Keratinocyte (primary cell): ENCODE measurements around the gene GDPD2. TPM values are rescaled to one million over a fixed set of nuclear protein-coding genes. Genes with fewer than 3 reads are reported as not detected.
A peak's percentile ranks its signal among the peaks of the same experiment; 100 is the strongest.

ENCODE experiments used
- DNase-seq: peaks from one replicate; pipeline ENCODE4 v3.0.0-alpha.2; 2011; ENCODE audit warnings: low read depth, missing footprints, low spot score
- FAIRE-seq: peaks from 2 replicates; lab custom pipeline; 2011; peaks lifted over from hg19 to GRCh38; lab: Jason Lieb, UNC
- H2AFZ ChIP-seq: 2 replicates; pipeline ENCODE4 v1.6.0; 2012; ENCODE audit warnings: low read length, control low read depth, inconsistent platforms; ENCODE audit not compliant: control insufficient read depth
- H3K27ac ChIP-seq: 2 replicates; pipeline ENCODE4 v1.5.1; 2011; ENCODE audit warnings: low read length; ENCODE audit not compliant: control insufficient read depth, insufficient read depth
- H3K27me3 ChIP-seq: 3 replicates; pipeline ENCODE4 v1.6.0; 2011; ENCODE audit warnings: low read length; ENCODE audit not compliant: control insufficient read depth, insufficient read depth; ENCODE audit errors: extremely low read depth
- H3K36me3 ChIP-seq, 2 experiments: 2 replicates in 1 of 2; 3 replicates in 1 of 2; pipeline ENCODE4 v1.5.1; 2011; ENCODE audit warnings: low read length in 2 of 2, mild to moderate bottlenecking in 1 of 2; ENCODE audit not compliant: control insufficient read depth in 2 of 2, insufficient read depth in 2 of 2; ENCODE audit errors: extremely low read depth in 1 of 2
- H3K4me1 ChIP-seq: 3 replicates; pipeline ENCODE4 v1.5.1; 2011; ENCODE audit warnings: low read length; ENCODE audit not compliant: control insufficient read depth, insufficient read depth; ENCODE audit errors: extremely low read depth
- H3K4me2 ChIP-seq: 3 replicates; pipeline ENCODE4 v1.6.0; 2011; ENCODE audit warnings: low read depth, low read length; ENCODE audit not compliant: control insufficient read depth, insufficient read depth; ENCODE audit errors: extremely low read depth
- H3K4me3 ChIP-seq, 3 experiments: fragments of 200-600 bp in 1 of 3; sonication (generic) in 1 of 3; 2 replicates in 2 of 3; 3 replicates in 1 of 3; pipeline ENCODE4 v1.5.1; 2011 to 2016; ENCODE audit warnings: low read length in 3 of 3, mild to moderate bottlenecking in 3 of 3, control low read depth in 2 of 3, inconsistent platforms in 1 of 3, low read depth in 1 of 3, mixed read lengths in 1 of 3, mixed run types in 1 of 3, moderate library complexity in 1 of 3; ENCODE audit not compliant: control insufficient read depth in 2 of 3, insufficient read depth in 2 of 3; ENCODE audit errors: extremely low read depth in 1 of 3
- H3K79me2 ChIP-seq: 2 replicates; pipeline ENCODE4 v1.6.0; 2012; ENCODE audit warnings: low read length; ENCODE audit not compliant: control insufficient read depth, insufficient read depth
- H3K9ac ChIP-seq: 3 replicates; pipeline ENCODE4 v1.6.0; 2011; ENCODE audit warnings: low read length; ENCODE audit not compliant: control insufficient read depth, insufficient read depth; ENCODE audit errors: extremely low read depth
- H3K9me1 ChIP-seq: 3 replicates; pipeline ENCODE4 v1.6.0; 2011; ENCODE audit warnings: low read length; ENCODE audit not compliant: control insufficient read depth, insufficient read depth; ENCODE audit errors: extremely low read depth
- H3K9me3 ChIP-seq: 2 replicates; pipeline ENCODE4 v1.5.1; 2012; ENCODE audit warnings: low read depth, low read length; ENCODE audit not compliant: control insufficient read depth
- H4K20me1 ChIP-seq: 3 replicates; pipeline ENCODE4 v1.6.0; 2011; ENCODE audit warnings: low read length; ENCODE audit not compliant: control insufficient read depth, insufficient read depth; ENCODE audit errors: extremely low read depth
- EZH2 ChIP-seq: IDR thresholded peaks from one replicate; pipeline ENCODE4 v1.6.1; 2012; ENCODE audit warnings: inconsistent platforms, mild to moderate bottlenecking, low read length, moderate library complexity
- dilution Hi-C: fragments of 300-500 bp; cut with MboI; formaldehyde crosslinking; loops from one replicate; pipeline ENCODE4 v1.7.0; 2020; ENCODE audit warnings: low sequenced_read_pairs; ENCODE audit not compliant: extremely low pct_ligation_motif_present
- polyA plus RNA-seq, 5 experiments: library from polyadenylated mRNA; depleted of rRNA in 3 of 5; stranded (reverse) in 3 of 5; stranded (forward) in 1 of 5; unstranded in 1 of 5; fragments of >200 nt; gene quantifications; 1 replicate in 1 of 5; 2 replicates in 3 of 5; 3 replicates in 1 of 5; pipeline versions ENCODE4 v1.2.1 to v1.2.3, GENCODE V29; 2011 to 2012; ENCODE audit warnings: missing spikeins in 2 of 5, low read depth in 1 of 5, low replicate concordance in 1 of 5
- TF ChIP-seq, protein P1 (sequence below), 3 experiments: IDR thresholded peaks in 1 of 3; conservative IDR thresholded peaks in 1 of 3; optimal IDR thresholded peaks in 1 of 3; 2 replicates in 2 of 3; 3 replicates in 1 of 3; pipeline versions ENCODE3 to v1.5.1; 2011; ENCODE audit warnings: low read length in 3 of 3, mild to moderate bottlenecking in 3 of 3, moderate library complexity in 2 of 3, control low read depth in 1 of 3, inconsistent platforms in 1 of 3; ENCODE audit not compliant: insufficient read depth in 2 of 3; ENCODE audit errors: extremely low read depth in 1 of 3

The GDPD2 gene
- polyA plus RNA-seq, 1 donor (not counting 4 experiments of a cell fraction or from before 2014, with no cell fraction given): 7.2 TPM

DNA sequence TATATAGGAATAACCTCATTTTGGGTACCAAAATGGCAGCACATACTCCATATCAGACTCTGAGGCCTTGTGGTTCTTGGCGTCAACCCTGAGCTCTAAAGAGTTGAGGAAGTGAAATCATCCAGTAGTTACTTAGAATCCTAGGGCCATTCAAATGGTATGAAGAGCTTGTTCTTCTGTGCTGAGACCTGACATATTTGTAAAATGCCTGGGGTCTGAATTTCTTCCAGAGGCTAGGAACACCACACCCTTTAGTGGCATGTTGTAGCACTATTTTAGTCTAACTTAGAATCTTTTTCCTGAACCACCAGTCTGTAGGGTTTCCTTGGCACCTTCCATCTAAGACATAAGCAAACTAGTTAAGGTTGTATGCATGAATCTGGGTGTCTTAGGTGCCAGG, 18.1 kb upstream of the GDPD2 start:
- H4K20me1 ChIP-seq: no peaks in the 10 kb centered on the region
- TF ChIP-seq, protein P1, sequence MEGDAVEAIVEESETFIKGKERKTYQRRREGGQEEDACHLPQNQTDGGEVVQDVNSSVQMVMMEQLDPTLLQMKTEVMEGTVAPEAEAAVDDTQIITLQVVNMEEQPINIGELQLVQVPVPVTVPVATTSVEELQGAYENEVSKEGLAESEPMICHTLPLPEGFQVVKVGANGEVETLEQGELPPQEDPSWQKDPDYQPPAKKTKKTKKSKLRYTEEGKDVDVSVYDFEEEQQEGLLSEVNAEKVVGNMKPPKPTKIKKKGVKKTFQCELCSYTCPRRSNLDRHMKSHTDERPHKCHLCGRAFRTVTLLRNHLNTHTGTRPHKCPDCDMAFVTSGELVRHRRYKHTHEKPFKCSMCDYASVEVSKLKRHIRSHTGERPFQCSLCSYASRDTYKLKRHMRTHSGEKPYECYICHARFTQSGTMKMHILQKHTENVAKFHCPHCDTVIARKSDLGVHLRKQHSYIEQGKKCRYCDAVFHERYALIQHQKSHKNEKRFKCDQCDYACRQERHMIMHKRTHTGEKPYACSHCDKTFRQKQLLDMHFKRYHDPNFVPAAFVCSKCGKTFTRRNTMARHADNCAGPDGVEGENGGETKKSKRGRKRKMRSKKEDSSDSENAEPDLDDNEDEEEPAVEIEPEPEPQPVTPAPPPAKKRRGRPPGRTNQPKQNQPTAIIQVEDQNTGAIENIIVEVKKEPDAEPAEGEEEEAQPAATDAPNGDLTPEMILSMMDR (optimal IDR thresholded peaks at IDR 0.05 in 1 of 3, IDR thresholded peaks at IDR 0.05 in 1 of 3, conservative IDR thresholded peaks at IDR 0.05 in 1 of 3; ENCODE audit: extremely low read depth in 1 of 3, insufficient read depth in 2 of 3, low read length in 3 of 3): no peak
- TF ChIP-seq EZH2: no peak
- H3K4me3 ChIP-seq: no peak overlapping the region
- H3K9me3 ChIP-seq: no peaks in the 10 kb centered on the region
- H3K9me1 ChIP-seq: no peaks in the 10 kb centered on the region
- DNase-seq: no peak
- H3K9ac ChIP-seq: no peak overlapping the region
- H3K4me2 ChIP-seq: no peak overlapping the region
- dilution Hi-C loops: no loop called here
- no peaks in the 10 kb centered on the region for H3K79me2 ChIP-seq
- H3K36me3 ChIP-seq: no peaks in the 10 kb centered on the region
- H2AFZ ChIP-seq: no peak overlapping the region
- no peak overlapping the region for H3K27ac ChIP-seq
- H3K4me1 ChIP-seq: peaks cover 21% of the 10 kb centered on the region
- peak; percentile 20 for FAIRE-seq
- no peaks in the 10 kb centered on the region for H3K27me3 ChIP-seq

DNA sequence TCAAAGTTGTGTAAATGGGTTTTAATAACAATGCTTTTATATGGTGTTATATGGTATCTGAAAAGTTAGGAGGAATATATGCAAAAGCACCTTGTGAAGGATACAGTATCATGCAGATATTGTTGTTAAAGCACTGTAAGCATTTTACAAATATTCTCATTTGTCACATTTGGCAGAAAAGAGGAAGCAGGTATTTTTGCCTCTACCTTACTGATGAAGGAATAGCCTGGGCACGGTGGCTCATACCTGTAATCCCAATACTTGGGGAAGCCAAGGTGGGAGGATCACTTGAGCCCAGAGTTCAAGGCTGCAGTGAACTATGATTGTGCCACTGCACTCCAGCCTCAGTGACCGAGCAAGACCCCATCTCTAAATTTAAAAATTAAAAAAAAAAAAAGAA, 12.2 kb upstream of the GDPD2 start:
- H4K20me1 ChIP-seq: no peaks in the 10 kb centered on the region
- H3K27ac ChIP-seq: no peak overlapping the region
- no peaks in the 10 kb centered on the region for H3K9me3 ChIP-seq
- FAIRE-seq: no peak
- no peaks in the 10 kb centered on the region for H3K9me1 ChIP-seq
- TF ChIP-seq, protein P1 (optimal IDR thresholded peaks at IDR 0.05 in 1 of 3, IDR thresholded peaks at IDR 0.05 in 1 of 3, conservative IDR thresholded peaks at IDR 0.05 in 1 of 3; ENCODE audit: extremely low read depth in 1 of 3, insufficient read depth in 2 of 3, low read length in 3 of 3): no peak
- no peak for TF ChIP-seq EZH2
- no peaks in the 10 kb centered on the region for H3K36me3 ChIP-seq
- no peaks in the 10 kb centered on the region for H3K4me1 ChIP-seq
- no peak overlapping the region for H3K4me3 ChIP-seq
- dilution Hi-C loops: no loop called here
- H3K79me2 ChIP-seq: no peaks in the 10 kb centered on the region
- no peak overlapping the region for H3K4me2 ChIP-seq
- H3K9ac ChIP-seq: no peak overlapping the region
- H2AFZ ChIP-seq: no peak overlapping the region
- DNase-seq: no peak
- no peaks in the 10 kb centered on the region for H3K27me3 ChIP-seq
